ENCODE results near the gene SP2. TPM values are rescaled to one million over a fixed set of nuclear protein-coding genes. Genes with fewer than 3 reads are reported as not detected.

SP2 gene
- total RNA-seq, 1 donor from 2014 or later = 11.3 TPM

GRCh38 chr17:47913050-47913449 is 17.0 kb downstream of the SP2 start:
- H3K4me3 ChIP-seq = no peak overlapping the region
- no peak for TF ChIP-seq POLR2AphosphoS5 (IDR thresholded peaks at IDR 0.05; ENCODE audit: insufficient read depth in 1 of 2, low read depth in 1 of 2)
- TF ChIP-seq CTCF (IDR thresholded peaks at IDR 0.05) = no peak
- TF ChIP-seq POLR2A (IDR thresholded peaks at IDR 0.05) = no peak
- H3K27ac ChIP-seq = no peak overlapping the region
- H3K4me1 ChIP-seq = peaks cover 6% of the 10 kb centered on the region
- DNase-seq (ENCODE audit: extremely low spot score in 2 of 2) = no peak
- intact Hi-C loops (cut with DNase I) = no loop called here
- H3K36me3 ChIP-seq = no peaks in the 10 kb centered on the region
- H3K9me3 ChIP-seq = no peaks in the 10 kb centered on the region
- no peaks in the 10 kb centered on the region for H3K27me3 ChIP-seq

- Histone ChIP-seq H3K27me3 (no peaks in the 10 kb centered on the region), H3K27ac (no peak overlapping the region), H3K9me3 (no peaks in the 10 kb centered on the region), H3K4me3 (no peak overlapping the region), H3K36me3 (peaks cover 0 to 3% of the 10 kb centered on the region in 2 donors), H3K4me1 (no peaks in the 10 kb centered on the region)
- no peak for DNase-seq (ENCODE audit: extremely low spot score in 2 of 2)
- TF ChIP-seq POLR2A (IDR thresholded peaks at IDR 0.05) (no peak), POLR2AphosphoS5 (IDR thresholded peaks at IDR 0.05; ENCODE audit: insufficient read depth in 1 of 2, low read depth in 1 of 2) (no peak), CTCF (IDR thresholded peaks at IDR 0.05) (no peak)
- intact Hi-C loops (cut with DNase I) = no loop called here
Measured at GRCh38 chr17:47914306-47914948, 18.4 kb downstream of the SP2 start.

GRCh38 chr17:47915776-47916398 is 19.9 kb downstream of the SP2 start:
- no peak for DNase-seq (ENCODE audit: extremely low spot score in 2 of 2)

GRCh38 chr17:47916489-47917208 is 20.6 kb downstream of the SP2 start:
- peaks cover 0 to 3% of the 10 kb centered on the region in 2 donors for H3K36me3 ChIP-seq
- intact Hi-C loops (cut with DNase I) = no loop called here
- no peak overlapping the region for H3K27ac ChIP-seq
- no peak overlapping the region for H3K4me3 ChIP-seq
- H3K4me1 ChIP-seq = no peaks in the 10 kb centered on the region
- DNase-seq (ENCODE audit: extremely low spot score in 2 of 2) = no peak
- H3K9me3 ChIP-seq = no peaks in the 10 kb centered on the region
- no peaks in the 10 kb centered on the region for H3K27me3 ChIP-seq
- TF ChIP-seq POLR2A (IDR thresholded peaks at IDR 0.05) = no peak
- no peak for TF ChIP-seq CTCF (IDR thresholded peaks at IDR 0.05)
- no peak for TF ChIP-seq POLR2AphosphoS5 (IDR thresholded peaks at IDR 0.05; ENCODE audit: insufficient read depth in 1 of 2, low read depth in 1 of 2)

More at GRCh38 chr17:47915776-47916398, 19.9 kb downstream of the SP2 start:
- Histone ChIP-seq H3K4me1 (no peaks in the 10 kb centered on the region), H3K27me3 (no peaks in the 10 kb centered on the region), H3K9me3 (no peaks in the 10 kb centered on the region), H3K36me3 (peaks cover 0 to 3% of the 10 kb centered on the region in 2 donors), H3K27ac (no peak overlapping the region), H3K4me3 (no peak overlapping the region)
- no peak for TF ChIP-seq POLR2AphosphoS5 (IDR thresholded peaks at IDR 0.05; ENCODE audit: insufficient read depth in 1 of 2, low read depth in 1 of 2)
- TF ChIP-seq CTCF (IDR thresholded peaks at IDR 0.05) = no peak
- TF ChIP-seq POLR2A (IDR thresholded peaks at IDR 0.05) = no peak
- intact Hi-C loops (cut with DNase I) = no loop called here
